Measurements from ENCODE around the gene CCDC18.
"Not testable (repeated sequence)": the region's sequence is repeated elsewhere in the genome, so short reads cannot be mapped to it uniquely, and the experiment has no call there.

The CCDC18 gene

GRCh38 chr1:93180723-93181613 is at the start of gene CCDC18:
Gene CCDC18 (plus strand): TSS chr1:93180724. CDS start chr1:93183362, 2,638 bp downstream.
- no peak for DNase-seq

GRCh38 chr1:93132638-93133037 is 47.9 kb upstream of the CCDC18 start:
- DNase-seq: no peak

- no peak for DNase-seq
Observed at GRCh38 chr1:93136445-93136844, 44.1 kb upstream of the CCDC18 start.

GRCh38 chr1:93137604-93138292 is 42.8 kb upstream of the CCDC18 start:
- no peak for DNase-seq

GRCh38 chr1:93140106-93140505 is 40.4 kb upstream of the CCDC18 start:
- no peak for DNase-seq

GRCh38 chr1:93142161-93142560 is 38.4 kb upstream of the CCDC18 start:
- DNase-seq: no peak

GRCh38 chr1:93143136-93143535 is 37.4 kb upstream of the CCDC18 start:
- no peak for DNase-seq

GRCh38 chr1:93143769-93144168 is 36.8 kb upstream of the CCDC18 start:
- DNase-seq: peak; percentile 17

- no peak for DNase-seq
Observed at GRCh38 chr1:93148001-93148400, 32.5 kb upstream of the CCDC18 start.

- no peak for DNase-seq
Observed at GRCh38 chr1:93150729-93151128, 29.8 kb upstream of the CCDC18 start.

GRCh38 chr1:93151474-93151873 is 29.1 kb upstream of the CCDC18 start:
- no peak for DNase-seq

GRCh38 chr1:93152835-93153234 is 27.7 kb upstream of the CCDC18 start:
- DNase-seq: no peak

GRCh38 chr1:93154898-93155297 is 25.6 kb upstream of the CCDC18 start:
- DNase-seq: no peak

GRCh38 chr1:93155335-93155734 is 25.2 kb upstream of the CCDC18 start:
- DNase-seq: no peak

GRCh38 chr1:93159337-93159736 is 21.2 kb upstream of the CCDC18 start:
- DNase-seq: no peak

GRCh38 chr1:93163314-93163713 is 17.2 kb upstream of the CCDC18 start:
- DNase-seq: not testable (repeated sequence)

GRCh38 chr1:93164816-93165215 is 15.7 kb upstream of the CCDC18 start:
- DNase-seq: no peak

- DNase-seq: not testable (repeated sequence)
Observed at GRCh38 chr1:93165895-93166294, 14.6 kb upstream of the CCDC18 start.

GRCh38 chr1:93167006-93167405 is 13.5 kb upstream of the CCDC18 start:
- no peak for DNase-seq

GRCh38 chr1:93170141-93170678 is 10.3 kb upstream of the CCDC18 start:
- not testable (repeated sequence) for DNase-seq

- no peak for DNase-seq
Observed at GRCh38 chr1:93171549-93172034, 8.9 kb upstream of the CCDC18 start.

- DNase-seq: no peak
Observed at GRCh38 chr1:93172778-93173177, 7.7 kb upstream of the CCDC18 start.

GRCh38 chr1:93174638-93175037 is 5.9 kb upstream of the CCDC18 start:
- DNase-seq: not testable (repeated sequence)

GRCh38 chr1:93177991-93178390 is 2.5 kb upstream of the CCDC18 start:
- peak; percentile 11 for DNase-seq

Data from kidney glomerular epithelial cell (primary cell).